ENCODE measurements around the gene METTL15. TPM values are rescaled to one million over a fixed set of nuclear protein-coding genes. Genes with fewer than 3 reads are reported as not detected.

The METTL15 gene
- total and polyA plus RNA-seq, 2 of the 8 experiments (the other 6 are each of a cell fraction or from before 2014, with no cell fraction given) = 5.4 to 10.5 TPM

DNA sequence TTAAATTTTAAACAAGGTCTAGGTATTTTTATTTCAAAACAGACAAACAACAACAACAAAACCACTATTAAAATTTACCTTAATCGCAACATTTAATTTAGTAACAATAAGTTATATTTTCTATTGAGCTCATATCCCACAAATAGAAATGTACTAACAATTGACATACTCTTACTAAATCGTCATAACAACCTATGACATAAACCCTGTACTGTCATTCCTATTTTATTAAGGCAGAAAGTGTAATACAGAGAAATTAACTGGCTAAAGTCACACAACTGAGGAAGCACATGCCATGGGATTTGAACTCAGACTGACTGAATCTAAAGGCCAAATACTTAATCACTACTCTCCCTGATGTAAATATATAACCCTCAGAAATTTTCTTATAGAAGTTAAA, 3.2 kb upstream of the METTL15 start:
- no peak overlapping the region for H2BK12ac ChIP-seq (ENCODE audit: low read depth, low read length)
- H2BK5ac ChIP-seq (ENCODE audit: low read depth, low read length) = no peak overlapping the region
- no peaks in the 10 kb centered on the region for H3K27me3 ChIP-seq (replicated peaks in 1 of 4; ENCODE audit: control insufficient read depth in 3 of 4, extremely low read depth in 1 of 4, insufficient read depth in 3 of 4, low read length in 3 of 4)
- no peaks in the 10 kb centered on the region for H3K36me3 ChIP-seq (ENCODE audit: control insufficient read depth in 2 of 4, insufficient read depth in 4 of 4, low read length in 3 of 4)
- no peak overlapping the region for H3K4me2 ChIP-seq (ENCODE audit: insufficient read depth in 1 of 2, low read depth in 2 of 2, low read length in 2 of 2)
- H3K27ac ChIP-seq (ENCODE audit: low read depth, low read length) = no peak overlapping the region
- H3K23me2 ChIP-seq (ENCODE audit: low read depth, low read length) = 0 out of 2 replicates have a peak, but pooled peaks cover 4% of the 10 kb centered on the region
- H2AFZ ChIP-seq (ENCODE audit: low read length) = no peak overlapping the region
- no peak overlapping the region for H2AK5ac ChIP-seq (ENCODE audit: low read depth, low read length)
- POLR2A ChIA-PET (ENCODE audit: partially characterized antibody) = no interaction called here
- H4K20me1 ChIP-seq (replicated peaks in 1 of 2; ENCODE audit: control insufficient read depth in 1 of 2, insufficient read depth in 2 of 2, low read length in 2 of 2) = no peaks in the 10 kb centered on the region
- H3K79me2 ChIP-seq (ENCODE audit: control insufficient read depth in 1 of 2, insufficient read depth in 2 of 2, low read length in 2 of 2) = peaks cover 5 to 85% of the 10 kb centered on the region in 2 experiments; a peak in 3 of 4 replicates
- H2BK20ac ChIP-seq (ENCODE audit: low read length) = no peak overlapping the region
- no peak overlapping the region for H4K5ac ChIP-seq (ENCODE audit: insufficient read length, low read depth, low read length)
- H4K91ac ChIP-seq (replicated peaks; ENCODE audit: insufficient read length, low read length) = no peak overlapping the region
- H3K79me1 ChIP-seq (ENCODE audit: low read depth, low read length) = no peaks in the 10 kb centered on the region
- CTCF ChIA-PET (ENCODE audit: partially characterized antibody) = no interaction called here
- H4K8ac ChIP-seq (ENCODE audit: extremely low read depth, insufficient read depth, low read length) = no peak overlapping the region
- no peak overlapping the region for H3K4ac ChIP-seq (replicated peaks; ENCODE audit: insufficient read length, low read depth, low read length)
- no peak overlapping the region for H3K9ac ChIP-seq (replicated peaks in 1 of 4; ENCODE audit: extremely low read depth in 1 of 4, low read depth in 3 of 4, low read length in 3 of 4)
- H3K4me3 ChIP-seq (ENCODE audit: extremely low read depth in 1 of 4, insufficient read depth in 2 of 4, low read depth in 3 of 4, low read length in 4 of 4) = no peak overlapping the region
- no peak overlapping the region for H3K18ac ChIP-seq (ENCODE audit: extremely low read depth, low read length)
- H2BK120ac ChIP-seq (replicated peaks; ENCODE audit: low read depth, low read length) = no peak overlapping the region
- no peak overlapping the region for H3K14ac ChIP-seq (ENCODE audit: insufficient read length)
- H3K4me1 ChIP-seq (replicated peaks in 1 of 4; ENCODE audit: control insufficient read depth in 3 of 4, insufficient read depth in 4 of 4, low read length in 3 of 4) = peaks cover 0 to 9% (median under 1%) of the 10 kb centered on the region in 4 experiments; a peak in 1 of 7 replicates
- H3K9me3 ChIP-seq (ENCODE audit: insufficient read depth in 2 of 2, low read depth in 1 of 2, low read length in 1 of 2) = no peaks in the 10 kb centered on the region
- 92 to 100% methylated on average over 1 to 2 of the region's 2 CpGs for WGBS, 2 experiments (ENCODE audit: extremely low coverage in 1 of 2, insufficient coverage in 1 of 2, insufficient read length in 1 of 2, insufficient replicate concordance in 2 of 2, low coverage in 1 of 2, low lambda C conversion rate in 2 of 2, missing lambda C conversion rate in 1 of 2)
- no peak overlapping the region for H3K23ac ChIP-seq (ENCODE audit: insufficient read length)
- H2BK15ac ChIP-seq (ENCODE audit: low read length) = no peak overlapping the region
- FAIRE-seq (no peak), DNase-seq (ENCODE audit: low read depth in 1 of 2, low spot score in 2 of 2) (no peak)
- no peak overlapping the region for H3K56ac ChIP-seq (replicated peaks; ENCODE audit: insufficient read length, low read depth, low read length)
- no peak for TF ChIP-seq NANOG (IDR thresholded peaks at IDR 0.05; ENCODE audit: insufficient read depth, low read depth, low read length, poor library complexity, severe bottlenecking)
- no peak for TF ChIP-seq POLR2A (IDR thresholded peaks at IDR 0.05; ENCODE audit: control extremely low read depth in 1 of 2, low read depth in 2 of 2, low read length in 2 of 2)
- TF ChIP-seq JUND (IDR thresholded peaks at IDR 0.05; ENCODE audit: low read length) = no peak
- TF ChIP-seq POLR2AphosphoS5 (IDR thresholded peaks at IDR 0.05; ENCODE audit: low read depth, low read length) = no peak
- TF ChIP-seq SAP30 (IDR thresholded peaks at IDR 0.05; ENCODE audit: insufficient read depth, insufficient replicate concordance, low read length) = no peak
- no peak for TF ChIP-seq ZNF274 (IDR thresholded peaks at IDR 0.05; ENCODE audit: borderline replicate concordance, extremely low read depth, low read length)
- TF ChIP-seq GABPA (IDR thresholded peaks at IDR 0.05; ENCODE audit: borderline replicate concordance, insufficient read depth, low read length) = no peak
- TF ChIP-seq HDAC6 (IDR thresholded peaks at IDR 0.05; ENCODE audit: low read depth, low read length) = no peak
- TF ChIP-seq RFX5 (IDR thresholded peaks at IDR 0.05; ENCODE audit: borderline replicate concordance, low read depth, low read length) = no peak
- no peak for TF ChIP-seq KDM1A (IDR thresholded peaks at IDR 0.05; ENCODE audit: borderline replicate concordance, low read length)
- TF ChIP-seq YY1 (IDR thresholded peaks at IDR 0.05; ENCODE audit: low read depth, low read length) = no peak
- TF ChIP-seq SRF (IDR thresholded peaks at IDR 0.05; ENCODE audit: low read depth, low read length) = no peak
- TF ChIP-seq SP2 (IDR thresholded peaks at IDR 0.05; ENCODE audit: low read length) = no peak
- TF ChIP-seq TAF1 (IDR thresholded peaks at IDR 0.05; ENCODE audit: low read depth, low read length) = no peak
- TF ChIP-seq, protein P1, sequence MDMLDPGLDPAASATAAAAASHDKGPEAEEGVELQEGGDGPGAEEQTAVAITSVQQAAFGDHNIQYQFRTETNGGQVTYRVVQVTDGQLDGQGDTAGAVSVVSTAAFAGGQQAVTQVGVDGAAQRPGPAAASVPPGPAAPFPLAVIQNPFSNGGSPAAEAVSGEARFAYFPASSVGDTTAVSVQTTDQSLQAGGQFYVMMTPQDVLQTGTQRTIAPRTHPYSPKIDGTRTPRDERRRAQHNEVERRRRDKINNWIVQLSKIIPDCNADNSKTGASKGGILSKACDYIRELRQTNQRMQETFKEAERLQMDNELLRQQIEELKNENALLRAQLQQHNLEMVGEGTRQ (IDR thresholded peaks at IDR 0.05; ENCODE audit: low read length) = no peak
